OCI-LY3 (cell line): ENCODE measurements around the gene ADCY3.

Source experiments
- H2AFZ ChIP-seq: fragments of 200-600, 300-600 bp; shearing (Covaris generic); 2 replicates; pipeline ENCODE4 v1.6.0; 2014; ENCODE audit warnings: antibody characterized with exemption, low read depth, low read length
- H3K27ac ChIP-seq: fragments of 200-600, 300-600 bp; sonication (generic); 2 replicates; pipeline ENCODE4 v1.5.1; 2014; ENCODE audit warnings: mild to moderate bottlenecking, low read length, moderate library complexity, mixed read lengths
- H3K27me3 ChIP-seq: fragments of 200-600, 300-600 bp; sonication (generic); 2 replicates; pipeline ENCODE4 v1.6.1; 2014; ENCODE audit warnings: low read depth, low read length, mixed read lengths
- H3K36me3 ChIP-seq: fragments of 200-600, 300-600 bp; sonication (generic); replicated peaks from 2 replicates; pipeline ENCODE3; 2014; ENCODE audit warnings: low read depth, low read length, mixed read lengths
- H3K4me1 ChIP-seq: fragments of 300-600, 200-600 bp; sonication (generic); 2 replicates; pipeline ENCODE4 v1.6.1; 2014; ENCODE audit warnings: low read length, mixed read lengths
- H3K4me2 ChIP-seq: fragments of 200-600, 300-600 bp; sonication (generic); 2 replicates; pipeline ENCODE4 v1.6.1; 2014; ENCODE audit warnings: low read length, mixed read lengths
- H3K4me3 ChIP-seq: fragments of 300-600, 200-600 bp; sonication (generic); 2 replicates; pipeline ENCODE4 v1.5.1; 2014; ENCODE audit warnings: antibody characterized with exemption, mild to moderate bottlenecking, low read length, moderate library complexity
- H3K79me2 ChIP-seq: fragments of 300-600, 200-600 bp; shearing (Covaris generic); 2 replicates; pipeline ENCODE4 v1.6.1; 2014; ENCODE audit warnings: mild to moderate bottlenecking, low read length, mixed read lengths
- H3K9ac ChIP-seq: fragments of 300-600, 200-600 bp; shearing (Covaris generic); 2 replicates; pipeline ENCODE4 v1.6.0; 2014; ENCODE audit warnings: mild to moderate bottlenecking, low read length, moderate library complexity
- H3K9me3 ChIP-seq: fragments of 200-600, 300-600 bp; shearing (Covaris generic); 2 replicates; pipeline ENCODE4 v1.6.1; 2014; ENCODE audit warnings: low read length, mixed read lengths; ENCODE audit not compliant: insufficient read depth
- H4K20me1 ChIP-seq: fragments of 200-600, 300-600 bp; sonication (generic); 2 replicates; pipeline ENCODE4 v1.6.1; 2016; ENCODE audit warnings: low read length, mixed read lengths; ENCODE audit not compliant: insufficient read depth
- EZH2phosphoT487 ChIP-seq: fragments of 200-600 bp; shearing (Covaris generic); IDR thresholded peaks from 2 replicates; pipeline ENCODE4 v1.6.1; 2018; ENCODE audit warnings: antibody characterized with exemption, mixed run types, low read depth
- TF ChIP-seq, protein P1 (sequence below): fragments of 200-600, 300-600 bp; sonication (generic); IDR thresholded peaks from 2 replicates; pipeline ENCODE4 v1.5.1; 2014; ENCODE audit warnings: antibody characterized with exemption, low read length, low read depth

The ADCY3 gene

DNA sequence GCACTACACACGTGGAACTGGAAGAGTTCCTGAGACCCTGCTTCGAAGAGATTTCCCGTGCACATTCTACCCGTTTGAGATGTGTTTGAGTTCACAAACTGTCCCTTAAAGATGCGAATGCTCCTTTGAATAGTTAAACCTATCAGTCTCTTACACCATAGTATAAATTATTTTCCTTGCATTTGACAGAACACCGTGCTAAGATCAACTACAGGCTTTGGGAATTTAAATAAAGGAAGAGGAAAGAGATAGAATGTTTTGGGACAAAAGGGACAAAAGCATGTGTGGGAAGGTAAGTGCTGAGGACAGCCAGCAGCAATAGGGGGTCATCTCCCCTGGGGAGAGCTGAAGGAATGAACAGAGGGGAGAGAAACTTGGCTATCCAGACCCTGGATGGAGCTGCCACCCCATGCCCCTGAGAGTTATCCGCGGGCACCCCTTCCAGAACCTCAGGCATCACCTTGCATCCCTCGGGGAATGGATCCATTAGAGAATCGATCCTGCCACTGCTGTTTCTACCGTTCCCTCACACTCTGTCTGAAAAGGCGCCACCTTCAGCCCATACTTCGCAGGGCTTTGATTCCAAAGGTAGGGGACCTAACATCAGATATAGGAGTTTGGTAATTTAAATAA, 888 bp upstream of the ADCY3 start:
- no peaks in the 10 kb centered on the region for H3K9me3 ChIP-seq
- peak overlapping the region; percentile 81 for H3K4me2 ChIP-seq
- H4K20me1 ChIP-seq, result peaks cover 14% of the 10 kb centered on the region
- peak overlapping the region; percentile 80 for H3K9ac ChIP-seq
- H3K79me2 ChIP-seq, result peaks cover 43% of the 10 kb centered on the region
- no peak overlapping the region for H2AFZ ChIP-seq
- TF ChIP-seq, protein P1, sequence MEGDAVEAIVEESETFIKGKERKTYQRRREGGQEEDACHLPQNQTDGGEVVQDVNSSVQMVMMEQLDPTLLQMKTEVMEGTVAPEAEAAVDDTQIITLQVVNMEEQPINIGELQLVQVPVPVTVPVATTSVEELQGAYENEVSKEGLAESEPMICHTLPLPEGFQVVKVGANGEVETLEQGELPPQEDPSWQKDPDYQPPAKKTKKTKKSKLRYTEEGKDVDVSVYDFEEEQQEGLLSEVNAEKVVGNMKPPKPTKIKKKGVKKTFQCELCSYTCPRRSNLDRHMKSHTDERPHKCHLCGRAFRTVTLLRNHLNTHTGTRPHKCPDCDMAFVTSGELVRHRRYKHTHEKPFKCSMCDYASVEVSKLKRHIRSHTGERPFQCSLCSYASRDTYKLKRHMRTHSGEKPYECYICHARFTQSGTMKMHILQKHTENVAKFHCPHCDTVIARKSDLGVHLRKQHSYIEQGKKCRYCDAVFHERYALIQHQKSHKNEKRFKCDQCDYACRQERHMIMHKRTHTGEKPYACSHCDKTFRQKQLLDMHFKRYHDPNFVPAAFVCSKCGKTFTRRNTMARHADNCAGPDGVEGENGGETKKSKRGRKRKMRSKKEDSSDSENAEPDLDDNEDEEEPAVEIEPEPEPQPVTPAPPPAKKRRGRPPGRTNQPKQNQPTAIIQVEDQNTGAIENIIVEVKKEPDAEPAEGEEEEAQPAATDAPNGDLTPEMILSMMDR, result peak; percentile 69
- TF ChIP-seq EZH2phosphoT487, result no peak
- H3K27ac ChIP-seq, result peak overlapping the region; percentile 43
- H3K27me3 ChIP-seq, result no peaks in the 10 kb centered on the region
- peaks cover 14% of the 10 kb centered on the region for H3K4me1 ChIP-seq
- peaks cover 17% of the 10 kb centered on the region for H3K36me3 ChIP-seq
- H3K4me3 ChIP-seq, result peak overlapping the region; percentile 85

DNA sequence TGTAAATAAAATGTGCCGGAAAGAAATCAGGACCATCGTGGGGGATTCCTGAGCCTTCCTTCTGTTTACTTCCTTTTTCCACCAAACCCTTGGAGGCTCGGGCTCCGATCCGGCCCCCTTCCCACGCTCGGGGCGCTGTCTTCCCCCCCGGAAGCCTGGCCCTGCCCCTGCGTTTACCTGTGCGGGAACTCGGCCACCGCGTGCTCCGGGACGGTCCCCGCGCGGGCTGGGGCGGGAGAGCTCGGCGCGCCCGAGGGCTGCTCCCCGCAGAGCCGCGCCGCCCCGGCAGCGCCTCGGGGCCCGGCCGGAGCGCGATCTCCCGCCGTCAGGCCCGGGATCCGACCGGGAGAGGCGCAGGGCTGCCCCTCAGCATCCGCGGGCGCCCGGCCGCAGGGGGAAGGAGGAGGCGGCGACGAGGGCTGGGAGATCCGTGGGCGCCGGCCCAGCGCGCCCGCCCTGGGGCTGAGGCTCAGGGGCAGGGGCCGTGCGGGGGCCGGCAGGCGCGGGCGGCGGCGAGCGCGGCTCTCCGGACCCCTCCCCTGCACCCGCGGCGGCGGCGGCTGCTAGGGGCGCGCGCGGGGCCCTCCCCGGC, 435 bp downstream of the ADCY3 start:
- Histone ChIP-seq H2AFZ (no peak overlapping the region), H3K9me3 (no peaks in the 10 kb centered on the region), H3K4me1 (peaks cover 11% of the 10 kb centered on the region; the same call in 1 of the 2 replicates), H3K4me2 (peak overlapping the region; percentile 86), H4K20me1 (peaks cover 14% of the 10 kb centered on the region), H3K4me3 (peak overlapping the region; percentile 85), H3K27ac (peak overlapping the region; percentile 53), H3K9ac (peak overlapping the region; percentile 80), H3K79me2 (peaks cover 55% of the 10 kb centered on the region), H3K36me3 (peaks cover 24% of the 10 kb centered on the region), H3K27me3 (no peaks in the 10 kb centered on the region)
- TF ChIP-seq EZH2phosphoT487, result no peak
- TF ChIP-seq, protein P1, result no peak

DNA sequence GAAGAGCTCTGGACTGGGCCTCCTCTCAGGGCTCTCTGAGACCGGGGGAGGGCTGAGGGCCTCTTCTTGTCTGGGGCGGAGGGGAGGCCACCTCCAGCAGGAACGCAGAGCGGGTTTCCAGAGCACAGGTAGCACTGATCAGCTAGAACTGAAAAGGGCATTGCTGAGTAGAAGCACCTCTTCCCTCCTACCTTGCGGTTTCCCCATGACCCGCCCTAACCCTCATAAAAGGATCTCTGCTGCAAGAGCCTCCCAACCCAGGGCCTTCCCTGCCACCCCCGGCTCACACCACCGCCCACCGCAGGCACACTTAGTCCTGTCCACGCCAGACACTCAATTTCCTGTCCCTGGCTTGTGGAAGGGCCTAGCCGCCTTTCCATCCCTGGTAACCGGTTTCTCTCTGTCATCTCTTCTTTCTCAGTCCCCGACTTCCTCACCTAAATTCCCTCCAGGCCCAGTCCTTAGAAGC, 966 bp downstream of the ADCY3 start:
- Histone ChIP-seq H3K27me3 (no peaks in the 10 kb centered on the region), H3K9me3 (no peaks in the 10 kb centered on the region), H3K4me2 (peak overlapping the region; percentile 86), H3K79me2 (peaks cover 61% of the 10 kb centered on the region), H3K4me3 (peak overlapping the region; percentile 85), H4K20me1 (peaks cover 15% of the 10 kb centered on the region), H2AFZ (no peak overlapping the region), H3K4me1 (peaks cover 11% of the 10 kb centered on the region; the same call in 1 of the 2 replicates), H3K27ac (peak overlapping the region; percentile 53), H3K9ac (peak overlapping the region; percentile 80), H3K36me3 (peaks cover 24% of the 10 kb centered on the region)
- no peak for TF ChIP-seq EZH2phosphoT487
- TF ChIP-seq, protein P1, result no peak

DNA sequence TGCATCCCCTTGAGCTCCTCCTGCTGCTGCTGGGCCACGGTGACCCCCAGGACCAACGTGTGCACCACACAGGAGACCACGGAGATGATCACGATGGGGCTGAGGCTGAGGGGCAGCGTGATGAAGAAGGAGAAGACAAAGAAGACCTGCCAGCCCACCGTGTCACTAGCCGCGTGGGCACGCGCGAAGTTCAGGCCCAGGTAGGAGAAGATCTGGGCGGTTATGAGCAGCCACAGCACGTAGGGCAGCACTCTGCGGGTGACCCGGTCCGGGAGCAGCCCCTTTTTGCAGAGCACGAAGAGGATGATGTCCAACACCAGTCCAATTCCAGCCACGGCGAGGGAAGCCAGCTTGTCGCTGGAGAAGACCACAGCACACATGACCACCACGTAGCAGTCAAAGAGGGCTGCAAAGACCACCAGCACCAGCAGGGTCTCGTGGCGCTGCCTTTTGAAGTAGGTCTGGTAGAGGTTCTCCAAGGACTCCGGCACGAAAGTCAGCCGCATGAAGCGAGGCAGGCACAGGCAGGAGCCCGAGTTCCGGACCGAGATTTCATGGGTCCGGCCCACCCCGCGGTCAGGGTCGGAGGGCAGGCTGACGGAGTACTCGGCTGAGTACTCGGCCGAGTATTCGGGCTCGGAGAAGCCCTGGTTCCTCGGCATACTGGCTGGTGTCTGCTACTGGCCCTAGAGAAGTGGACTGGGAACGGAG, 1.6 kb downstream of the ADCY3 start:
- peak overlapping the region; percentile 86 for H3K4me2 ChIP-seq
- peaks cover 67% of the 10 kb centered on the region for H3K79me2 ChIP-seq
- TF ChIP-seq, protein P1, result no peak
- TF ChIP-seq EZH2phosphoT487, result no peak
- H3K36me3 ChIP-seq, result peaks cover 30% of the 10 kb centered on the region
- no peak overlapping the region for H3K27ac ChIP-seq
- H3K4me1 ChIP-seq, result peaks cover 11% of the 10 kb centered on the region; the same call in 1 of the 2 replicates
- H3K9me3 ChIP-seq, result no peaks in the 10 kb centered on the region
- H3K9ac ChIP-seq, result peak overlapping the region; percentile 80; the same call in 1 of the 2 replicates
- peak overlapping the region; percentile 85 for H3K4me3 ChIP-seq
- H2AFZ ChIP-seq, result no peak overlapping the region
- H4K20me1 ChIP-seq, result peaks cover 20% of the 10 kb centered on the region
- no peaks in the 10 kb centered on the region for H3K27me3 ChIP-seq
